ENCODE results near the gene CD1B.
"Not testable (repeated sequence)": the region's sequence is repeated elsewhere in the genome, so short reads cannot be mapped to it uniquely, and the experiment has no call there.

Gene CD1B

GRCh38 chr1:158356616-158357015 lies 25.3 kb upstream of the CD1B start:
- no peak overlapping the region for H3K27ac ChIP-seq
- no peak for TF ChIP-seq ZFX (IDR thresholded peaks at IDR 0.05; ENCODE audit: borderline replicate concordance)
- TF ChIP-seq CTCF (IDR thresholded peaks at IDR 0.05), result no peak

- no peak for TF ChIP-seq CTCF (IDR thresholded peaks at IDR 0.05)
- no peak for TF ChIP-seq ZFX (IDR thresholded peaks at IDR 0.05; ENCODE audit: borderline replicate concordance)
- no peak overlapping the region for H3K27ac ChIP-seq
These were observed 24.5 kb upstream of the CD1B start for GRCh38 chr1:158355773-158356285.

GRCh38 chr1:158354255-158354654 lies 22.9 kb upstream of the CD1B start:
- TF ChIP-seq CTCF (IDR thresholded peaks at IDR 0.05) (no peak), ZFX (IDR thresholded peaks at IDR 0.05; ENCODE audit: borderline replicate concordance) (no peak)
- H3K27ac ChIP-seq, result no peak overlapping the region

- TF ChIP-seq CTCF (IDR thresholded peaks at IDR 0.05), result no peak
- TF ChIP-seq ZFX (IDR thresholded peaks at IDR 0.05; ENCODE audit: borderline replicate concordance), result no peak
- no peak within 1 kb of the TSS for H3K27ac ChIP-seq
These were observed 22.2 kb upstream of the CD1B start, which contains the start of gene CD1E for GRCh38 chr1:158353303-158354075. CD1E (plus strand) TSS chr1:158353894; CDS start chr1:158353989, 95 bp downstream.

- H3K27ac ChIP-seq, result not testable (repeated sequence)
These were observed 17.6 kb upstream of the CD1B start for GRCh38 chr1:158348946-158349345.

GRCh38 chr1:158336413-158336812 lies 5.1 kb upstream of the CD1B start:
- not testable (repeated sequence) for H3K27ac ChIP-seq

GRCh38 chr1:158335213-158335532 lies 3.8 kb upstream of the CD1B start:
- no peak overlapping the region for H3K27ac ChIP-seq
- no peak for TF ChIP-seq CTCF (IDR thresholded peaks at IDR 0.05)
- no peak for TF ChIP-seq ZFX (IDR thresholded peaks at IDR 0.05; ENCODE audit: borderline replicate concordance)

GRCh38 chr1:158334526-158335212 lies 3.3 kb upstream of the CD1B start:
- TF ChIP-seq CTCF (IDR thresholded peaks at IDR 0.05) (no peak), ZFX (IDR thresholded peaks at IDR 0.05; ENCODE audit: borderline replicate concordance) (no peak)
- H3K27ac ChIP-seq, result no peak overlapping the region
